Measurements from ENCODE around the gene CHML. TPM values are rescaled to one million over a fixed set of nuclear protein-coding genes. Genes with fewer than 3 reads are reported as not detected.

Gene CHML
- total RNA-seq, 6 experiments from 2014 or later, result 15.2 to 17.9 (median 16.5) TPM

DNA sequence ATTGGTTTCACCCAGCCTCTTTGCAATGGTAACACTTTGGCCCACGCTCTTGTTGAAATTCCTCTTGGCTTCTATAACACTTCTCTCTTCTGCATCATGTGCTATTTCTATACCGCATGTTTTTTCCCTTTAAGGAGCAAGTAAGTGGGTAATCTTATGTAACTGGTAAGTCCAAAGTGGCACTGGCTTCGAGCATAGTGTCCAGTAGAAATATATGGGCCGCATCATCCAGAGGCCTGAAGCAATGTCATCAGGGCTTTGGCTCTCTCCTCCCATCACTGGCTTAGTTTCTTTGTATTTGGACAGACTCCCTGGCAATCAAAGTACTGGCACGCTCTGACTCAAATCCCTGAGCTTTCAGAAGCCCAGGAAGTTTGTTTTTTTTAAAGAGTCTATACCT lies 17.5 kb downstream of the CHML start:
- Mint-ChIP-seq H3K27ac (no peak overlapping the region), H3K27me3 (ENCODE audit: insufficient read depth) (no peaks in the 10 kb centered on the region), H3K9me3 (no peaks in the 10 kb centered on the region), H3K36me3 (ENCODE audit: low read depth) (no peaks in the 10 kb centered on the region), H3K4me3 (no peak overlapping the region), H3K4me1 (ENCODE audit: low read depth) (peaks cover 14% of the 10 kb centered on the region; the same call in 1 of the 2 replicates)
- no peak for DNase-seq
- TF ChIP-seq, protein P1, sequence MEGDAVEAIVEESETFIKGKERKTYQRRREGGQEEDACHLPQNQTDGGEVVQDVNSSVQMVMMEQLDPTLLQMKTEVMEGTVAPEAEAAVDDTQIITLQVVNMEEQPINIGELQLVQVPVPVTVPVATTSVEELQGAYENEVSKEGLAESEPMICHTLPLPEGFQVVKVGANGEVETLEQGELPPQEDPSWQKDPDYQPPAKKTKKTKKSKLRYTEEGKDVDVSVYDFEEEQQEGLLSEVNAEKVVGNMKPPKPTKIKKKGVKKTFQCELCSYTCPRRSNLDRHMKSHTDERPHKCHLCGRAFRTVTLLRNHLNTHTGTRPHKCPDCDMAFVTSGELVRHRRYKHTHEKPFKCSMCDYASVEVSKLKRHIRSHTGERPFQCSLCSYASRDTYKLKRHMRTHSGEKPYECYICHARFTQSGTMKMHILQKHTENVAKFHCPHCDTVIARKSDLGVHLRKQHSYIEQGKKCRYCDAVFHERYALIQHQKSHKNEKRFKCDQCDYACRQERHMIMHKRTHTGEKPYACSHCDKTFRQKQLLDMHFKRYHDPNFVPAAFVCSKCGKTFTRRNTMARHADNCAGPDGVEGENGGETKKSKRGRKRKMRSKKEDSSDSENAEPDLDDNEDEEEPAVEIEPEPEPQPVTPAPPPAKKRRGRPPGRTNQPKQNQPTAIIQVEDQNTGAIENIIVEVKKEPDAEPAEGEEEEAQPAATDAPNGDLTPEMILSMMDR (IDR thresholded peaks at IDR 0.05), result no peak

DNA sequence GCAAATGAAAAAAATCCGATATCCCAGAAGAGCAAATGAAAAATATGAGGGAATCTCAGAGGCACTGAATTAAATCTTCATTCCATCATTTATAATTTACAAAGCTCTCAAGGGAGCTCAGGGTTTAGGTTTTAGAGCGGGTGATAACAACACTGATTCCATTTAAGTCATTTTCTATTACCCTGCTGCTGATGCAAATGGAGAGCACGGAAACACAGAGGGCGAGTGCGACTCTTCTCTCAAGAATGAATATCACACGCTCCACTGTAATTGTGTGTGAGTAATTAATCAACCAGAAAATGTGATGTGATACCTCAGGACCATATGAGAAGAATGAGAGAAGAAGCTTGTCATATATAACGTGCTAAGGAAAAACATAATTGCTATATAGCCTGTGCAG lies 22.7 kb downstream of the CHML start:
- Mint-ChIP-seq H3K36me3 (ENCODE audit: low read depth) (no peaks in the 10 kb centered on the region), H3K4me1 (ENCODE audit: low read depth) (peaks cover 11% of the 10 kb centered on the region), H3K9me3 (no peaks in the 10 kb centered on the region), H3K27me3 (ENCODE audit: insufficient read depth) (no peaks in the 10 kb centered on the region; the same call in 1 of the 2 replicates), H3K4me3 (no peak overlapping the region), H3K27ac (no peak overlapping the region)
- TF ChIP-seq, protein P1 (IDR thresholded peaks at IDR 0.05), result no peak
- no peak for DNase-seq

DNA sequence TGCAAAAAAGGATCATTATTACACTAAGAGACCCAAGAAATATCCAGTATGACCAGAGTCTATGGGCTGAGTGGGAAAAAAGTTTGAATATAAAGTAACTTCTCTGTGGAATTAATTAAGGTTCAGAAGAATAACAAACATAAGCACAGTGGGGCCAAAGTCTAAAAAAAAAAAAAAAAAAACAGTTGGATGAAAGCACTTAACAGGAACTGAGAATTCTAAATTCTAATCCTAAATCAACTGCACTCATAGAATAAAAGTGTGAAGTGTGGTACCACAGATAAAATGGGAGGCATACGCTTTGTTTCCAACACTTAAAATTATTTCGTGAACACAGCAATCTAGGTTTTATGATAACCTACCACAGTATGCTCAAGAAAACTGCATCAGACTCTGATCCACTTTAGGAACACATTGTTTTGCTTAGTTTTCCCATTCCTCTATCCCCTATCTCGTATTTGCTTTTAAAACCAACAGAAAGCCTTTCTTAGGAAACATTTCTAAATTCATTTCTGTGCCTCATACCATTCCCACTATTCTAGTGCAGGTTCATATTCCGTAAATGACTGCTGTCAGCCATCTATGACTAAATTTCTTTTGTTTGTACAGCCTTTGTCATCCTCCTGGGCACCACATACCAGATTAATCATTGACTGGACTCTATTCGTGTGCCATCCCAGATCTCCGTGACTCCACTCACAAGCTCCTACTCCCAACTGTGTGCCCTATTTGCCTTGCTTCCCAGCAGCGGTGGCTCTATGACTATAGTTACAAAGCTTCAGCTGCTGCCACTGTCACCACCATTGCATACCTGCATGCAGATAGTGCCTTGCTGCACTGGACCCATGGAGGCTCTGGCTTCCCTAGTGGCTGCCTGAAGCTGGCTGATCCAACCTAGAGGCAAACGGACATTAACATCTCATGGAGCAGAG lies 24.9 kb downstream of the CHML start:
- H3K9me3 Mint-ChIP-seq, result no peaks in the 10 kb centered on the region
- H3K4me3 Mint-ChIP-seq, result no peak overlapping the region
- H3K4me1 Mint-ChIP-seq (ENCODE audit: low read depth), result peaks cover 11% of the 10 kb centered on the region
- no peak for DNase-seq
- TF ChIP-seq, protein P1 (IDR thresholded peaks at IDR 0.05), result no peak
- no peak overlapping the region for H3K27ac Mint-ChIP-seq
- H3K36me3 Mint-ChIP-seq (ENCODE audit: low read depth), result no peaks in the 10 kb centered on the region
- no peaks in the 10 kb centered on the region; the same call in 1 of the 2 replicates for H3K27me3 Mint-ChIP-seq (ENCODE audit: insufficient read depth)

GRCh38 chr1:241614572-241614971 lies 25.6 kb downstream of the CHML start:
- H3K36me3 Mint-ChIP-seq (ENCODE audit: low read depth), result no peaks in the 10 kb centered on the region
- no peaks in the 10 kb centered on the region; the same call in 1 of the 2 replicates for H3K27me3 Mint-ChIP-seq (ENCODE audit: insufficient read depth)
- H3K27ac Mint-ChIP-seq, result no peak overlapping the region
- TF ChIP-seq, protein P1 (IDR thresholded peaks at IDR 0.05), result no peak
- no peaks in the 10 kb centered on the region for H3K9me3 Mint-ChIP-seq
- peaks cover 11% of the 10 kb centered on the region for H3K4me1 Mint-ChIP-seq (ENCODE audit: low read depth)
- H3K4me3 Mint-ChIP-seq, result no peak overlapping the region
- no peak for DNase-seq

GRCh38 chr1:241614144-241614543 lies 26.0 kb downstream of the CHML start:
- Mint-ChIP-seq H3K36me3 (ENCODE audit: low read depth) (no peaks in the 10 kb centered on the region), H3K27ac (no peak overlapping the region), H3K4me1 (ENCODE audit: low read depth) (peaks cover 11% of the 10 kb centered on the region), H3K4me3 (no peak overlapping the region), H3K27me3 (ENCODE audit: insufficient read depth) (no peaks in the 10 kb centered on the region; the same call in 1 of the 2 replicates), H3K9me3 (no peaks in the 10 kb centered on the region)
- no peak for DNase-seq
- TF ChIP-seq, protein P1 (IDR thresholded peaks at IDR 0.05), result no peak

Data from HFFc6 (cell line).